ENCODE measurements around the gene ACAP3. TPM values are rescaled to one million over a fixed set of nuclear protein-coding genes. Genes with fewer than 3 reads are reported as not detected.

The ACAP3 gene
- total and polyA plus RNA-seq, 2 of the 4 experiments (the other 2 are of a cell fraction): 13.3 to 58.2 TPM

GRCh38 chr1:1336931-1337792 is 29.4 kb upstream of the ACAP3 start:
- H2BK15ac ChIP-seq (ENCODE audit: low read depth, low read length): no peak overlapping the region
- H3K36me3 ChIP-seq (ENCODE audit: control insufficient read depth, insufficient read depth, low read length): peaks cover 48% of the 10 kb centered on the region
- intact Hi-C loops (cut with micrococcal nuclease) (no loop called here), in situ Hi-C loops (cut with MboI; ENCODE audit: low sequenced_read_pairs) (no loop called here), dilution Hi-C loops (cut with HindIII; ENCODE audit: low sequenced_read_pairs, unreplicated experiment) (no loop called here)
- H2AK9ac ChIP-seq (replicated peaks; ENCODE audit: low read depth, low read length, poor library complexity): no peak overlapping the region
- H3K9ac ChIP-seq (ENCODE audit: low read depth, low read length): no peak overlapping the region
- H4K5ac ChIP-seq (ENCODE audit: low read depth, low read length): no peak overlapping the region
- no peak overlapping the region for H4K8ac ChIP-seq (ENCODE audit: low read depth in 2 of 2, low read length in 2 of 2)
- H3K9me3 ChIP-seq (ENCODE audit: control insufficient read depth, insufficient read depth, low read length): no peaks in the 10 kb centered on the region
- H3K27ac ChIP-seq (ENCODE audit: insufficient read depth, low read length): no peak overlapping the region
- H3K14ac ChIP-seq (replicated peaks; ENCODE audit: low read depth, low read length): no peak overlapping the region
- H2BK5ac ChIP-seq (ENCODE audit: low read depth, low read length, poor library complexity, severe bottlenecking): no peak overlapping the region
- H3K56ac ChIP-seq (ENCODE audit: extremely low read depth, insufficient read depth, low read length): no peak overlapping the region
- CTCF ChIA-PET: no interaction called here
- no peak overlapping the region for H4K91ac ChIP-seq (ENCODE audit: insufficient read depth, low read depth, low read length)
- no peak overlapping the region for H2AFZ ChIP-seq (replicated peaks; ENCODE audit: low read length, poor library complexity)
- no peak overlapping the region for H2AK5ac ChIP-seq (ENCODE audit: low read depth, low read length)
- H3K18ac ChIP-seq (ENCODE audit: low read depth, low read length): no peak overlapping the region
- peaks cover 15% of the 10 kb centered on the region for H4K20me1 ChIP-seq (ENCODE audit: insufficient read depth, low read length)
- no peak overlapping the region for H3K4me3 ChIP-seq (ENCODE audit: insufficient read depth, low read depth, low read length)
- H2BK20ac ChIP-seq (ENCODE audit: low read depth, low read length): no peak overlapping the region
- no peak for ATAC-seq (ENCODE audit: low read depth)
- POLR2A ChIA-PET (ENCODE audit: unreplicated experiment): no interaction called here
- H3K79me1 ChIP-seq (ENCODE audit: low read depth in 1 of 2, low read length in 2 of 2): peaks cover 12 to 16% of the 10 kb centered on the region in 2 experiments
- H3K4me1 ChIP-seq (ENCODE audit: control insufficient read depth, insufficient read depth, low read length): no peaks in the 10 kb centered on the region
- H3K9me1 ChIP-seq (ENCODE audit: insufficient read depth, low read length): peaks cover 9% of the 10 kb centered on the region
- WGBS, 2 experiments (ENCODE audit: extremely low coverage in 2 of 2, insufficient read length in 1 of 2): 94% methylated on average over 22 of the region's 32 CpGs; no CpG with 5 or more reads in 1 of the 2 experiments
- TF ChIP-seq CHD1 (IDR thresholded peaks at IDR 0.05; ENCODE audit: low read depth, low read length): no peak
- no peak for TF ChIP-seq RFX5 (IDR thresholded peaks at IDR 0.05; ENCODE audit: low read depth, low read length)
- TF ChIP-seq RAD21 (IDR thresholded peaks at IDR 0.05; ENCODE audit: low read length): no peak
- no peak for TF ChIP-seq BHLHE40 (IDR thresholded peaks at IDR 0.05; ENCODE audit: low read depth, low read length)
- no peak for TF ChIP-seq USF2 (IDR thresholded peaks at IDR 0.05; ENCODE audit: low read depth, low read length)
- no peak overlapping the region for H3K23ac ChIP-seq (ENCODE audit: low read depth, low read length)
- H3K4ac ChIP-seq (ENCODE audit: low read depth, low read length): no peak overlapping the region
- H2BK120ac ChIP-seq (ENCODE audit: low read depth, low read length): no peak overlapping the region
- H3K27me3 ChIP-seq (ENCODE audit: control insufficient read depth, insufficient read depth, low read length): no peaks in the 10 kb centered on the region
- no TSS peak for BruUV-seq (replicated peaks)
- no peak overlapping the region for H3K4me2 ChIP-seq (ENCODE audit: low read depth, low read length)
- DNase-seq: no peak
